Measurements from ENCODE around the gene GGT6. TPM values are rescaled to one million over a fixed set of nuclear protein-coding genes. Genes with fewer than 3 reads are reported as not detected.

The GGT6 gene
- total RNA-seq, 1 experiment from 2014 or later = 3.7 TPM

GRCh38 chr17:4527134-4527533 is 33.2 kb downstream of the GGT6 start:
- Histone ChIP-seq H4K20me1 (ENCODE audit: insufficient read depth) (no peaks in the 10 kb centered on the region), H3K4me3 (no peak overlapping the region), H3K27ac (no peak overlapping the region), H3K27me3 (ENCODE audit: insufficient read depth, low read depth) (no peaks in the 10 kb centered on the region), H3K36me3 (ENCODE audit: low read depth) (peaks cover 26% of the 10 kb centered on the region; the same call in 1 of the 2 replicates), H3K9me2 (ENCODE audit: insufficient read depth) (no peaks in the 10 kb centered on the region), H3K4me1 (replicated peaks; ENCODE audit: insufficient read depth) (peaks cover 3% of the 10 kb centered on the region), H3K9me3 (ENCODE audit: insufficient read depth, low read depth) (no peaks in the 10 kb centered on the region), H3K4me2 (no peak overlapping the region), H3K79me2 (ENCODE audit: low read depth) (peaks cover 40% of the 10 kb centered on the region), H2AFZ (no peak overlapping the region), H3F3A (ENCODE audit: insufficient read depth, low read depth) (peaks cover 85% of the 10 kb centered on the region)
- DNase-seq = no peak
- intact Hi-C loops (cut with micrococcal nuclease; ENCODE audit: unreplicated experiment) = no loop called here
- ChIA-PET POLR2A (ENCODE audit: unreplicated experiment) (interaction anchor here (0.7 kb wide), 1 partner anchor 824 kb away, joined by 3 read pairs; no protein-coding TSS in a partner anchor), CTCF (no interaction called here)
- BruUV-seq (replicated peaks) = no TSS peak
- no peak for TF ChIP-seq EZH2 (IDR thresholded peaks at IDR 0.05; ENCODE audit: low read depth)
- TF ChIP-seq CTCF (conservative IDR thresholded peaks at IDR 0.05) = no peak

- H3K27ac ChIP-seq = no peak overlapping the region
- no peak for DNase-seq
- no peak overlapping the region for H3K4me2 ChIP-seq
- intact Hi-C loops (cut with micrococcal nuclease; ENCODE audit: unreplicated experiment) = no loop called here
- H3K36me3 ChIP-seq (ENCODE audit: low read depth) = peaks cover 24% of the 10 kb centered on the region; the same call in 1 of the 2 replicates
- H3K9me3 ChIP-seq (ENCODE audit: insufficient read depth, low read depth) = no peaks in the 10 kb centered on the region
- no peak overlapping the region for H3K4me3 ChIP-seq
- ChIA-PET CTCF (no interaction called here), POLR2A (ENCODE audit: unreplicated experiment) (no interaction called here)
- TF ChIP-seq CTCF (conservative IDR thresholded peaks at IDR 0.05) = no peak
- H3K79me2 ChIP-seq (ENCODE audit: low read depth) = peaks cover 46% of the 10 kb centered on the region
- peaks cover 84% of the 10 kb centered on the region for H3F3A ChIP-seq (ENCODE audit: insufficient read depth, low read depth)
- H2AFZ ChIP-seq = no peak overlapping the region
- H3K27me3 ChIP-seq (ENCODE audit: insufficient read depth, low read depth) = no peaks in the 10 kb centered on the region
- no TSS peak for BruUV-seq (replicated peaks)
- no peaks in the 10 kb centered on the region for H4K20me1 ChIP-seq (ENCODE audit: insufficient read depth)
- peaks cover 16% of the 10 kb centered on the region for H3K4me1 ChIP-seq (replicated peaks; ENCODE audit: insufficient read depth)
- H3K9me2 ChIP-seq (ENCODE audit: insufficient read depth) = no peaks in the 10 kb centered on the region
Observed at GRCh38 chr17:4525691-4526397, 34.5 kb downstream of the GGT6 start.

GRCh38 chr17:4523946-4524345 is 36.4 kb downstream of the GGT6 start:
- Histone ChIP-seq H3K79me2 (ENCODE audit: low read depth) (peaks cover 49% of the 10 kb centered on the region), H3K9me2 (ENCODE audit: insufficient read depth) (no peaks in the 10 kb centered on the region), H3K4me2 (no peak overlapping the region), H3K4me1 (replicated peaks; ENCODE audit: insufficient read depth) (peaks cover 35% of the 10 kb centered on the region), H3K36me3 (ENCODE audit: low read depth) (peaks cover 23% of the 10 kb centered on the region; the same call in 1 of the 2 replicates), H3K4me3 (no peak overlapping the region), H3F3A (ENCODE audit: insufficient read depth, low read depth) (peaks cover 82% of the 10 kb centered on the region), H3K9me3 (ENCODE audit: insufficient read depth, low read depth) (no peaks in the 10 kb centered on the region), H2AFZ (no peak overlapping the region), H3K27ac (no peak overlapping the region), H3K27me3 (ENCODE audit: insufficient read depth, low read depth) (no peaks in the 10 kb centered on the region), H4K20me1 (ENCODE audit: insufficient read depth) (no peaks in the 10 kb centered on the region)
- ChIA-PET CTCF (no interaction called here), POLR2A (ENCODE audit: unreplicated experiment) (no interaction called here)
- TF ChIP-seq EZH2 (IDR thresholded peaks at IDR 0.05; ENCODE audit: low read depth) (no peak), CTCF (conservative IDR thresholded peaks at IDR 0.05) (no peak)
- BruUV-seq (replicated peaks) = no TSS peak
- intact Hi-C loops (cut with micrococcal nuclease; ENCODE audit: unreplicated experiment) = no loop called here
- no peak for DNase-seq
